HG03575 (cell line): Measurements from ENCODE around the gene MDFI.

Source experiments
- ATAC-seq: cut with Tn5 transposase; IDR thresholded peaks from one replicate; pipeline ENCODE4 v1.9.1; 2021; ENCODE audit not compliant: unreplicated experiment, insufficient number of reproducible peaks, low FRiP score; ENCODE audit errors: extremely low read depth

The MDFI gene

GRCh38 chr6:41678511-41679084 is 40.3 kb downstream of the MDFI start:
- ATAC-seq = no peak

- no peak for ATAC-seq
Observed at GRCh38 chr6:41679696-41680095, 41.4 kb downstream of the MDFI start.

GRCh38 chr6:41680182-41680965 is 42.1 kb downstream of the MDFI start:
- no peak for ATAC-seq

GRCh38 chr6:41682056-41682477 is 43.8 kb downstream of the MDFI start:
- no peak for ATAC-seq

- no peak for ATAC-seq
Observed at GRCh38 chr6:41682497-41683272, 44.4 kb downstream of the MDFI start.

GRCh38 chr6:41683273-41683522 is 44.9 kb downstream of the MDFI start:
- ATAC-seq = no peak

GRCh38 chr6:41683523-41684310 is 45.4 kb downstream of the MDFI start:
- no peak for ATAC-seq

GRCh38 chr6:41684311-41685180 is 46.3 kb downstream of the MDFI start:
- no peak for ATAC-seq

GRCh38 chr6:41685641-41686380 is 47.5 kb downstream of the MDFI start:
- no peak for ATAC-seq

- no peak for ATAC-seq
Observed at GRCh38 chr6:41687501-41688175, 49.4 kb downstream of the MDFI start.

GRCh38 chr6:41688256-41688965 is 50.1 kb downstream of the MDFI start:
- no peak for ATAC-seq

- ATAC-seq = no peak
Observed at GRCh38 chr6:41689171-41690008, 51.1 kb downstream of the MDFI start.

- no peak for ATAC-seq
Observed at GRCh38 chr6:41690541-41691330, 52.5 kb downstream of the MDFI start.

GRCh38 chr6:41691426-41692079 is 53.3 kb downstream of the MDFI start:
- ATAC-seq = no peak

GRCh38 chr6:41692080-41692675 is 53.9 kb downstream of the MDFI start:
- ATAC-seq = no peak
